GM19468 (cell line): Measurements from ENCODE around the gene ADRM1.

Experiments used
- ATAC-seq: cut with Tn5 transposase; IDR thresholded peaks from one replicate; pipeline ENCODE4 v1.9.1; 2021; ENCODE audit warnings: mild to moderate bottlenecking, moderate library complexity, moderate number of reproducible peaks; ENCODE audit not compliant: unreplicated experiment; ENCODE audit errors: extremely low read depth

Gene ADRM1

GRCh38 chr20:62296724-62297448 is 5.9 kb upstream of the ADRM1 start:
- no peak for ATAC-seq

DNA sequence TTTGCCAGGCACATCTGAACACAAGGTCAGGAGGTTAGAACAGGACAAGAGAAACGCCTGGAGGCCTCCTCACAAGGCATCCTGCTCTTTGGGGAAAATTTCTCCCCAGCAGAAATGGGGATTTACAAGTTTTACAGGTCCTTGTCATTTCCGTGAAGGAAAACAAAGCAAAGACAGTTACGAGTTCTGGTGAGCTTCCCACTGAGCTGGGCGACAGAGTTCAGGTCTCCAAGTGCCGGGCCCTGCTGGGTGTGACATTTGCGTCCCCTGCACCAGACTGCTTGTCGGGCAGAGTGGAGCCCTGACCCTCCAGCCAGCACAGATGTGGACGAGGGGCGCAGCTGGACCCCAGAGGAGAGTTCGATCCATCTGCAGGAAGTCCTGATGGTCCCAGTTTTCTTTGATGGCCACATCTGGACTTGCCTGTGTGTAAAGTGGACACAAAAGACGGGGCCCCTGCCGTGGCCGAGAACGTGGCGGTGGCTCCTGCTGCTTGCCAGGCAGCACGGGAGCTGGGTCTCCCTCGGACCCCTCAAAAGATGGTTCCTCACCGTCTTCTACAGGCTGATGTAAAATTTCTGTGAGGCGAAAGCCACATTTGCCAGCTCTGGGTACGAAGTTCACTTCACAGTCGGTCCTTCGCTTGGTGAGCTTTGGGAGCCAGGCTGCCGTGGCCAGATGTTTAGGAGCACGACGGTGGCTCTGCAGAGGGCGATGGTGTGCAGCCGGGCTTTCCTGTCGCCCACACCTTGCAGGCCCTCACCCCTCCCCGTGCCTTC is 5.2 kb upstream of the ADRM1 start:
- ATAC-seq: no peak

GRCh38 chr20:62298577-62299249 is 4.1 kb upstream of the ADRM1 start:
- no peak for ATAC-seq

- ATAC-seq: no peak
Observed at GRCh38 chr20:62299666-62300236, 3.0 kb upstream of the ADRM1 start.

- no peak for ATAC-seq
Observed at GRCh38 chr20:62300319-62300718, 2.5 kb upstream of the ADRM1 start.

GRCh38 chr20:62301111-62301668 is 1.6 kb upstream of the ADRM1 start:
- ATAC-seq: no peak

GRCh38 chr20:62301773-62302340 is 940 bp upstream of the ADRM1 start:
- peak; percentile 19 for ATAC-seq

GRCh38 chr20:62303062-62303339 is 204 bp downstream of the ADRM1 start:
- peak; percentile 3 for ATAC-seq

- ATAC-seq: no peak
Observed at GRCh38 chr20:62303340-62304226, 786 bp downstream of the ADRM1 start.

DNA sequence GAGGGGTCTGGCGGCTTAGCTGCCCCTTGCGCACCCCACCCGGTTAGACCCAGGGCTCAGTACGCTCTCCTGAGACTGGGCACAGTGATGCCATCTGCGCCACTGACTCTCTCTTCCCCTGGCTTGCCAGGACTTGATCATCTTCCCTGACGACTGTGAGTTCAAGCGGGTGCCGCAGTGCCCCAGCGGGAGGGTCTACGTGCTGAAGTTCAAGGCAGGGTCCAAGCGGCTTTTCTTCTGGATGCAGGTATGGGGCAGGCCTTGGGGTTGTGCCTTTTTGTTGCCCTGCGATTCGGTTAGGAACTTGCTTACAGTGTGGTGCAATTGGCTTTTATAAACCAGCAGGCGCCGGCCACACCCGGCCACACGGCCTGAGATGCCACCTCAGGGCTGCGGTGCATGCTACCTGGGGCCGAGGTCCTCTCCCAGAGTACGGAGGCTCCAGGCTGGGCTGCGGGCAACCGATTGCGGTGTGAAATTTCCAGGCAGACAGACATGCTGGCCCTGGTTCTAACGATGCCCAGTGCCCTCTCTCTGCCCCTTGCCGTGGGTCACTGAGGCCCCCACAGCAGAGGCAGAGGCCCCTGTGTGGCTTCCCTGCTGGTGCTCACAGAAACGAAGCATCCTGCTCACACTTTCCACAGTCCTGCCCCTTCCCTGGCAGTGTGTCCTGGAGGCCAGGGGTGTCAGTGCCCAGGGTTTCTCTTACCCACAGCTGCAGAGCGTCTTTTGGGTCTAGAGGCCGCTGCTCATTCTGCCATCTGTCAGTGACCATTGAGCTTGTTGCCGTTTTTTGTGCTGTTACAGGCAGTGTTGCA is 1.7 kb downstream of the ADRM1 start:
- no peak for ATAC-seq

- no peak for ATAC-seq
Observed at GRCh38 chr20:62305149-62305764, 2.5 kb downstream of the ADRM1 start.

GRCh38 chr20:62305765-62306413 is 3.1 kb downstream of the ADRM1 start:
- ATAC-seq: no peak

- no peak for ATAC-seq
Observed at GRCh38 chr20:62306414-62307187, 3.8 kb downstream of the ADRM1 start.

DNA sequence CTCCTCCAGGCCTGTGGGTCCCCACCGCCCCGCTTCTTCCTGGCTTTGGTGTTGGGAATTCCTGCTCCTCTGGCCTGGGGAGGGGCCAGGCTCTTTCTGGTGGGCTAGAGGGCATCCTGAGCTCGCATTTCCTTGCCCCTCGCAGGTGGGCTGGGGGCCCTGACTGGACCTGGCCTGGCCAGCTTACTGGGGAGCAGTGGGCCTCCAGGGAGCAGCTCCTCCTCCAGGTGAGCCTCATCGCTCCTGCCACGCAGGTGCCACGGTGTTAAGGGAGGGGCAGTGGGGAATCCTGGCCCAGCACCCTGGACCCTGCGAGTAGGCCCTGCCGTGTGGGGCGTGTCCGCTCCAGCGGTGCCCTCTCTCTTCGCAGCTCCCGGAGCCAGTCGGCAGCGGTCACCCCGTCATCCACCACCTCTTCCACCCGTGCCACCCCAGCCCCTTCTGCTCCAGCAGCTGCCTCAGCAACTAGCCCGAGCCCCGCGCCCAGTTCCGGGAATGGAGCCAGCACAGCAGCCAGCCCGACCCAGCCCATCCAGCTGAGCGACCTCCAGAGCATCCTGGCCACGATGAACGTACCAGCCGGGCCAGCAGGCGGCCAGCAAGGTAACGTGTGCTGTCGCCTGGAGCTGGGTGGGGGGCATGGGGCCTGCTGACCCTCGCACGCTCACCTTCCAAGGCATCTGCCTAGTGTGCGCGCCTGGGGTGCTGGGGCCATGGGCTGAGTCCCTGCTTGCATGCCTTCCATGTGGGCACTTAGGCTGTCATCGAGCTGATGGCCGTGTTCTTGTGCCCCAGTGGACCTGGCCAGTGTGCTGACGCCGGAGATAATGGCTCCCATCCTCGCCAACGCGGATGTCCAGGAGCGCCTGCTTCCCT is 4.7 kb downstream of the ADRM1 start:
- no peak for ATAC-seq

DNA sequence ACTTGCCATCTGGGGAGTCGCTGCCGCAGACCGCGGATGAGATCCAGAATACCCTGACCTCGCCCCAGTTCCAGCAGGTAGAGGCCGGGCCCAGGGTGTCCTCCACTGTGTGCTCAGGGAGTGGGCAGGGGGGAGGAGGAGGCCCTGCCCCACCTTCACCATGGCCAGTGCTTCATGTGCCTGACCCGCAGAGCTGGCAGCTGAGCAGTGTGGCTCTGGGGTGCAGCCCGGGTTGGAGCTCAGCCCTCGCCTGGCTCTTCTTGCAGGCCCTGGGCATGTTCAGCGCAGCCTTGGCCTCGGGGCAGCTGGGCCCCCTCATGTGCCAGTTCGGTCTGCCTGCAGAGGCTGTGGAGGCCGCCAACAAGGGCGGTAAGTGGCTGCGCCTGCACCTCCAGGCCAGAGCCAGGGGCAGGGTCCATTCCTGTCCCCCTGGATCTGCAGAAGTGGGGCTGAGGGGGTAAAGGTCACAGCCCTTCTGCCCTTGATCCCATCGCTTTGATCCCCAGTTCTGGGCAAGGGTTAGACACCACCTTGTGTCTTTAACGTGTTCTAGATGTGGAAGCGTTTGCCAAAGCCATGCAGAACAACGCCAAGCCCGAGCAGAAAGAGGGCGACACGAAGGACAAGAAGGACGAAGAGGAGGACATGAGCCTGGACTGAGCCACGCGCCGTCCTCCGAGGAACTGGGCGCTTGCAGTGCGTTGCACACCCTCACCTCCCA is 5.5 kb downstream of the ADRM1 start:
- no peak for ATAC-seq
